H1 (cell line): ENCODE results near the gene PROSER1. TPM values are rescaled to one million over a fixed set of nuclear protein-coding genes. Genes with fewer than 3 reads are reported as not detected.

ENCODE experiments used
- CBX8 ChIP-seq: fragments of 300-800, 300-1000 bp; sonication (generic); IDR thresholded peaks from 2 replicates; pipeline ENCODE4 v1.7.1; 2016; ENCODE audit warnings: low read depth, low read length, borderline replicate concordance
- polyA plus RNA-seq, 7 experiments: library from polyadenylated mRNA; depleted of rRNA in 3 of 7; stranded (reverse) in 5 of 7; unstranded in 2 of 7; fragments of >200 nt in 5 of 7; fragments of 200-250 nt in 2 of 7; gene quantifications; 1 replicate in 5 of 7; 2 replicates in 1 of 7; 4 replicates in 1 of 7; pipeline versions ENCODE4 v1.2.1 to v1.2.3, GENCODE V29; 2011 to 2013; ENCODE audit warnings: missing spikeins in 2 of 7, mixed read lengths in 2 of 7
- total RNA-seq: library from RNA; stranded (reverse); fragmentation: NEBNext Ultra II Directional; extraction: Animal tissue kit (Norgen Biotek cat#: 25700); gene quantifications from 2 replicates; pipeline ENCODE4 v1.2.1, GENCODE V29; 2021
- TF ChIP-seq, protein P1 (sequence below): IDR thresholded peaks from 2 replicates; pipeline ENCODE4 v1.6.1; 2012; ENCODE audit warnings: low read length, inconsistent platforms

PROSER1 gene
- total and polyA plus RNA-seq, 2 of the 8 experiments (the other 6 are each of a cell fraction or from before 2014, with no cell fraction given) = 99.2 to 116 TPM

- TF ChIP-seq CBX8 = no peak
- TF ChIP-seq, protein P1, sequence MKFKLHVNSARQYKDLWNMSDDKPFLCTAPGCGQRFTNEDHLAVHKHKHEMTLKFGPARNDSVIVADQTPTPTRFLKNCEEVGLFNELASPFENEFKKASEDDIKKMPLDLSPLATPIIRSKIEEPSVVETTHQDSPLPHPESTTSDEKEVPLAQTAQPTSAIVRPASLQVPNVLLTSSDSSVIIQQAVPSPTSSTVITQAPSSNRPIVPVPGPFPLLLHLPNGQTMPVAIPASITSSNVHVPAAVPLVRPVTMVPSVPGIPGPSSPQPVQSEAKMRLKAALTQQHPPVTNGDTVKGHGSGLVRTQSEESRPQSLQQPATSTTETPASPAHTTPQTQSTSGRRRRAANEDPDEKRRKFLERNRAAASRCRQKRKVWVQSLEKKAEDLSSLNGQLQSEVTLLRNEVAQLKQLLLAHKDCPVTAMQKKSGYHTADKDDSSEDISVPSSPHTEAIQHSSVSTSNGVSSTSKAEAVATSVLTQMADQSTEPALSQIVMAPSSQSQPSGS = no peak
Observed at GRCh38 chr13:39038569-39039030, 711 bp upstream of the PROSER1 start (continued).
